Left ventricle myocardium superior (tissue), 1 donor: Measurements from ENCODE around the gene RASSF9. TPM values are rescaled to one million over a fixed set of nuclear protein-coding genes. Genes with fewer than 3 reads are reported as not detected.

Source experiments
- ATAC-seq: fragments of 200-7000 bp; cut with Tn5 transposase; one replicate; pipeline ENCODE4 v1.9.1; 2020; ENCODE audit warnings: mild to moderate bottlenecking, moderate library complexity
- DNase-seq: peaks from one replicate; pipeline ENCODE4 v3.0.0-alpha.2; 2020
- intact Hi-C: fragments of 100-400 bp; cut with micrococcal nuclease; formaldehyde crosslinking; loops from one replicate; pipeline ENCODE4 v1.11.0; 2022
- total RNA-seq: library from RNA; stranded (reverse); fragmentation: NEBNext Ultra II Directional; extraction: Animal tissue kit (Norgen Biotek cat#: 25700); gene quantifications from one replicate; pipeline ENCODE4 v1.2.1, GENCODE V29; 2021
- donor health status: DM: no; HTN: yes; CAD: no; lungs with severe emphysema.

Gene RASSF9
- total RNA-seq, 1 donor from 2014 or later: 6.1 TPM

GRCh38 chr12:85825746-85826145 is 10.5 kb downstream of the RASSF9 start:
- ATAC-seq (no peak), DNase-seq (no peak)
- intact Hi-C loops: no loop called here

- DNase-seq: no peak
- no peak for ATAC-seq
- intact Hi-C loops: no loop called here
These were observed 12.6 kb downstream of the RASSF9 start for GRCh38 chr12:85823436-85824180.

- intact Hi-C loops: no loop called here
- ATAC-seq (no peak), DNase-seq (no peak)
These were observed 14.4 kb downstream of the RASSF9 start for GRCh38 chr12:85821759-85822158.

GRCh38 chr12:85821206-85821605 is 15.0 kb downstream of the RASSF9 start:
- DNase-seq (no peak), ATAC-seq (no peak)
- intact Hi-C loops: no loop called here

GRCh38 chr12:85820101-85820500 is 16.1 kb downstream of the RASSF9 start:
- no peak for ATAC-seq
- no peak for DNase-seq
- intact Hi-C loops: no loop called here

- intact Hi-C loops: no loop called here
These were observed 21.5 kb downstream of the RASSF9 start for GRCh38 chr12:85814741-85815140.

GRCh38 chr12:85814071-85814470 is 22.1 kb downstream of the RASSF9 start:
- DNase-seq (no peak), ATAC-seq (peak; percentile 63)
- intact Hi-C loops: no loop called here

More at GRCh38 chr12:85814741-85815140, 21.5 kb downstream of the RASSF9 start:
- ATAC-seq: no peak
- no peak for DNase-seq

- ATAC-seq: no peak
- no peak for DNase-seq
- intact Hi-C loops: no loop called here
These were observed 26.7 kb downstream of the RASSF9 start for GRCh38 chr12:85809500-85809899.

- DNase-seq (no peak), ATAC-seq (no peak)
- intact Hi-C loops: no loop called here
These were observed 28.5 kb downstream of the RASSF9 start for GRCh38 chr12:85807730-85808129.

- DNase-seq (no peak), ATAC-seq (peak; percentile 51)
- intact Hi-C loops: no loop called here
These were observed 30.6 kb downstream of the RASSF9 start for GRCh38 chr12:85805654-85806053.

GRCh38 chr12:85804663-85805062 is 31.5 kb downstream of the RASSF9 start:
- DNase-seq: no peak
- intact Hi-C loops: no loop called here
- peak; percentile 36 for ATAC-seq

GRCh38 chr12:85803923-85804322 is 32.3 kb downstream of the RASSF9 start:
- intact Hi-C loops: no loop called here
- ATAC-seq (no peak), DNase-seq (no peak)

GRCh38 chr12:85803231-85803630 is 33.0 kb downstream of the RASSF9 start:
- intact Hi-C loops: no loop called here
- ATAC-seq: peak; percentile 23
- no peak for DNase-seq

GRCh38 chr12:85798122-85798521 is 38.1 kb downstream of the RASSF9 start:
- intact Hi-C loops: no loop called here
- DNase-seq (no peak), ATAC-seq (no peak)

GRCh38 chr12:85796001-85796400 is 40.2 kb downstream of the RASSF9 start:
- ATAC-seq: no peak
- intact Hi-C loops: no loop called here
- DNase-seq: no peak

GRCh38 chr12:85794531-85794930 is 41.7 kb downstream of the RASSF9 start:
- DNase-seq (no peak), ATAC-seq (no peak)
- intact Hi-C loops: no loop called here

- ATAC-seq (no peak), DNase-seq (no peak)
- intact Hi-C loops: no loop called here
These were observed 52.0 kb downstream of the RASSF9 start for GRCh38 chr12:85784096-85784720.

GRCh38 chr12:85782711-85783110 is 53.5 kb downstream of the RASSF9 start:
- DNase-seq (no peak), ATAC-seq (no peak)
- intact Hi-C loops: no loop called here

GRCh38 chr12:85781766-85782165 is 54.4 kb downstream of the RASSF9 start:
- intact Hi-C loops: no loop called here
- ATAC-seq (no peak), DNase-seq (no peak)

- no peak for DNase-seq
- no peak for ATAC-seq
- intact Hi-C loops: no loop called here
These were observed 56.4 kb downstream of the RASSF9 start for GRCh38 chr12:85779768-85780167.

- no peak for ATAC-seq
- no peak for DNase-seq
- intact Hi-C loops: no loop called here
These were observed 61.1 kb downstream of the RASSF9 start for GRCh38 chr12:85775091-85775490.
